Caco-2 (cell line): ENCODE measurements around the gene PLEKHA4. TPM values are rescaled to one million over a fixed set of nuclear protein-coding genes. Genes with fewer than 3 reads are reported as not detected.
A peak's percentile ranks its signal among the peaks of the same experiment; 100 is the strongest.

Source experiments
- BruUV-seq: library from RNA; stranded (reverse); fragments of 400-500 nt; replicated peaks from 2 replicates; lab custom pipeline; 2021; lab: Mats Ljungman, UMichigan
- CTCF ChIA-PET: fragments of 300-600 bp; sonication (Branson Sonifier 250); formaldehyde crosslinking; loops from one replicate; lab custom pipeline; 2022; ENCODE audit warnings: antibody characterized with exemption; lab: Charles Lee
- POLR2A ChIA-PET: fragments of 300-600 bp; sonication (Branson Sonifier 250); formaldehyde crosslinking; loops from one replicate; lab custom pipeline; 2022; ENCODE audit warnings: antibody characterized with exemption; lab: Charles Lee
- DNase-seq, 2 experiments: peaks; one replicate each; pipeline versions ENCODE4 v3.0.0 to v3.0.0-alpha.2; 2020 to 2022
- H3K27me3 ChIP-seq: replicated peaks from 2 replicates; pipeline ENCODE4 v1.6.0; 2011; ENCODE audit warnings: low read length; ENCODE audit not compliant: control insufficient read depth, insufficient read depth
- H3K36me3 ChIP-seq: 2 replicates; pipeline ENCODE4 v1.5.1; 2011; ENCODE audit warnings: low read length; ENCODE audit not compliant: control insufficient read depth, insufficient read depth
- H3K4me1 ChIP-seq: fragments of 250-450 bp; sonication (Bioruptor Pico); 2 replicates; pipeline ENCODE4 v1.5.1; 2020; ENCODE audit warnings: mild to moderate bottlenecking
- H3K4me3 ChIP-seq: 2 replicates; pipeline ENCODE4 v1.5.1; 2011; ENCODE audit warnings: low read depth, mild to moderate bottlenecking, control low read depth, low read length
- H3K9me3 ChIP-seq: fragments of 250-450 bp; sonication (Bioruptor Pico); 2 replicates; pipeline ENCODE4 v1.5.1; 2020; ENCODE audit warnings: mild to moderate bottlenecking, moderate library complexity
- H3K27ac Mint-ChIP-seq: one replicate; pipeline ENCODE4 v1.8.0; 2022; ENCODE audit warnings: mixed read lengths; ENCODE audit not compliant: unreplicated experiment
- H3K27me3 Mint-ChIP-seq: one replicate; pipeline ENCODE4 v1.8.0; 2022; ENCODE audit warnings: mixed read lengths; ENCODE audit not compliant: insufficient read depth, unreplicated experiment
- H3K36me3 Mint-ChIP-seq: one replicate; pipeline ENCODE4 v1.8.0; 2022; ENCODE audit warnings: mild to moderate bottlenecking, mixed read lengths; ENCODE audit not compliant: insufficient read depth, unreplicated experiment
- H3K4me1 Mint-ChIP-seq: one replicate; pipeline ENCODE4 v1.8.0; 2022; ENCODE audit warnings: low read depth, mixed read lengths; ENCODE audit not compliant: unreplicated experiment
- H3K4me3 Mint-ChIP-seq: one replicate; pipeline ENCODE4 v1.8.0; 2022; ENCODE audit warnings: mild to moderate bottlenecking, moderate library complexity, mixed read lengths; ENCODE audit not compliant: unreplicated experiment
- H3K9me3 Mint-ChIP-seq: one replicate; pipeline ENCODE4 v1.8.0; 2022; ENCODE audit warnings: mixed read lengths; ENCODE audit not compliant: unreplicated experiment
- intact Hi-C: fragments of 100-400 bp; cut with micrococcal nuclease; formaldehyde crosslinking; loops from one replicate; pipeline ENCODE4 v1.10.0; 2022; ENCODE audit not compliant: unreplicated experiment
- total RNA-seq: library from RNA; stranded (reverse); gene quantifications from 2 replicates; pipeline ENCODE4 v1.2.3, GENCODE V29; 2022
- TF ChIP-seq, protein P1 (sequence below), 2 experiments: fragments of 200-600 bp in 1 of 2; IDR thresholded peaks; 1 replicate in 1 of 2; 2 replicates in 1 of 2; pipeline versions ENCODE4 v1.5.1 to v1.8.0; 2011 to 2022; ENCODE audit warnings: antibody characterized with exemption in 1 of 2, control low read depth in 1 of 2, inconsistent platforms in 1 of 2, low read depth in 1 of 2, low read length in 1 of 2, mild to moderate bottlenecking in 1 of 2, moderate library complexity in 1 of 2; ENCODE audit not compliant: insufficient read depth in 1 of 2, severe bottlenecking in 1 of 2, unreplicated experiment in 1 of 2

The PLEKHA4 gene
- total RNA-seq, 1 experiment from 2014 or later: 3.9 TPM

DNA sequence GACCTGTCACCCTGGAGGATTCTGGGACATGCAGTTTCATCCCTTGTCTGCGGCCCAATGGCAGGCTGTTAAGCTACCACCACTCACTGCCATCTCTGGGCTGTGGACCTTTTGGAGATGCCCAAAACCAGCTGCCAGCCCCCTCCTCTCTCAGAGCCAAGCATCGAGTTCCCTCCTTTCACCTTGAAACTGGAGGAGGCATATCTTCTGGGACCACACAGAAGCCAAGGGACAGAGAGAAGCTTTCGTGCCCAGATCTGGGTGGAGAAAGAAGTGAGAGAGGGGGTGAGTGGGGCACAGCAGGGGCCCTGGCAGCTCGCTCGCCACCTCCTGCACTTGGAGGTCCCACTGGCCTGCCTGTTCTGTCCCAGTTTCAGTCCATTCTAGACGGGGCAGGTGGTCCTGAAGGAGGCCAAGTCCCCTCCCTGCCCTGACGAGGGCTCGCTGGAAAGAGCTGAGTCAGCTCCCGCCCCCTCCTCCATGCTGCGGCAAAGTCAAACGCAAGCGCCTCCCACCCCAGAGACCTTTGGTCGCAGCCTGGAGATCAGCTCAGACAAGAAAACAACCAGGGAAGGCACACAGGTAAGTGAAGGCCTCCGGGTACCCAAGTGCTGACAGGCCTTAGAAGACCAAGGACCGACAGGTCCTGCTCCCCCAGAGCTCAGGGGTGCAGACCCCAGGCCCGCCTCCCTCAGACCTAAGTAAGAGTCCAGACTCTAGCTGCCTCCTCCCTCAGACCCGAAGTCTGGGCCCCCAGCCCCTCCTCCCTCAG is 61.4 kb downstream of the PLEKHA4 start:
- TF ChIP-seq, protein P1, sequence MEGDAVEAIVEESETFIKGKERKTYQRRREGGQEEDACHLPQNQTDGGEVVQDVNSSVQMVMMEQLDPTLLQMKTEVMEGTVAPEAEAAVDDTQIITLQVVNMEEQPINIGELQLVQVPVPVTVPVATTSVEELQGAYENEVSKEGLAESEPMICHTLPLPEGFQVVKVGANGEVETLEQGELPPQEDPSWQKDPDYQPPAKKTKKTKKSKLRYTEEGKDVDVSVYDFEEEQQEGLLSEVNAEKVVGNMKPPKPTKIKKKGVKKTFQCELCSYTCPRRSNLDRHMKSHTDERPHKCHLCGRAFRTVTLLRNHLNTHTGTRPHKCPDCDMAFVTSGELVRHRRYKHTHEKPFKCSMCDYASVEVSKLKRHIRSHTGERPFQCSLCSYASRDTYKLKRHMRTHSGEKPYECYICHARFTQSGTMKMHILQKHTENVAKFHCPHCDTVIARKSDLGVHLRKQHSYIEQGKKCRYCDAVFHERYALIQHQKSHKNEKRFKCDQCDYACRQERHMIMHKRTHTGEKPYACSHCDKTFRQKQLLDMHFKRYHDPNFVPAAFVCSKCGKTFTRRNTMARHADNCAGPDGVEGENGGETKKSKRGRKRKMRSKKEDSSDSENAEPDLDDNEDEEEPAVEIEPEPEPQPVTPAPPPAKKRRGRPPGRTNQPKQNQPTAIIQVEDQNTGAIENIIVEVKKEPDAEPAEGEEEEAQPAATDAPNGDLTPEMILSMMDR (IDR thresholded peaks at IDR 0.05; ENCODE audit: insufficient read depth in 1 of 2, low read depth in 1 of 2, low read length in 1 of 2, severe bottlenecking in 1 of 2, unreplicated experiment in 1 of 2): no peak
- H3K4me1 ChIP-seq: peaks cover 25% of the 10 kb centered on the region
- CTCF ChIA-PET: interaction anchor here (0.5 to 5.7 kb wide), 11 partner anchors 11 to 959 kb away, joined by 3 to 77 read pairs (median 5); partner anchors contain the start of genes AP2A1, GYS1, HSD17B14 and PPP1R15A
- BruUV-seq: no TSS peak
- Mint-ChIP-seq H3K36me3 (peaks cover 55% of the 10 kb centered on the region), H3K4me3 (peak overlapping the region; percentile 30), H3K4me1 (peaks cover 30% of the 10 kb centered on the region), H3K9me3 (no peaks in the 10 kb centered on the region), H3K27ac (peak overlapping the region; percentile 7), H3K27me3 (no peaks in the 10 kb centered on the region)
- H3K9me3 ChIP-seq: no peaks in the 10 kb centered on the region
- H3K4me3 ChIP-seq: peak overlapping the region; percentile 28
- peak; percentile 83 to 85 for DNase-seq
- no peaks in the 10 kb centered on the region for H3K27me3 ChIP-seq
- H3K36me3 ChIP-seq: no peaks in the 10 kb centered on the region
- intact Hi-C loops: loop anchor here (1.0 kb wide), 1 partner anchor 12 kb away; no protein-coding TSS in a partner anchor
- POLR2A ChIA-PET: interaction anchor here (0.5 to 2.3 kb wide), 10 partner anchors 10 to 321 kb away, joined by 3 to 19 read pairs (median 4); partner anchors contain the start of genes GYS1, NUCB1, PPP1R15A and RUVBL2

DNA sequence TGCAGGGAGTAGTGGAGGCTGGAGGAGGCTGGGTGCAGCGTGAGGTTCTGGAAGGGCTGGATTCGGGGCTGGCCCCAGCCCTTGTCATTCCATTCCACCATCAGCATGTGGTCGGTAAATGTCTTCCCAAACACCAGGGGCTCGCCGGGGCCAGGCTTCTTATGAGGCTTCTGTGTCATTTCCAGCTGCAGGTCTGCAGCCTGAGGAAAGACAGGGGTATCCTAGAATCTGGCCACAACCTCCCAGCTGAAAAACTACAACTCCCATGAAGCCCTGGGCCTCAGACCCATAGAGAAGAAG is 61.9 kb downstream of the PLEKHA4 start:
- H3K9me3 Mint-ChIP-seq: no peaks in the 10 kb centered on the region
- no TSS peak for BruUV-seq
- peaks cover 22% of the 10 kb centered on the region for H3K4me1 ChIP-seq
- H3K36me3 Mint-ChIP-seq: peaks cover 53% of the 10 kb centered on the region
- CTCF ChIA-PET: interaction anchor here (1.0 to 5.7 kb wide), 9 partner anchors 11 to 392 kb away, joined by 3 to 77 read pairs (median 5); partner anchors contain the start of genes GYS1, HSD17B14, PPP1R15A and RUVBL2
- H3K27me3 Mint-ChIP-seq: no peaks in the 10 kb centered on the region
- H3K27me3 ChIP-seq: no peaks in the 10 kb centered on the region
- H3K9me3 ChIP-seq: no peaks in the 10 kb centered on the region
- peaks cover 30% of the 10 kb centered on the region for H3K4me1 Mint-ChIP-seq
- no peak overlapping the region for H3K4me3 ChIP-seq
- peak in 1 of 2 experiments; percentile 81 for DNase-seq
- no peaks in the 10 kb centered on the region for H3K36me3 ChIP-seq
- peak overlapping the region; percentile 30 for H3K4me3 Mint-ChIP-seq
- peak overlapping the region; percentile 7 for H3K27ac Mint-ChIP-seq
- intact Hi-C loops: no loop called here
- POLR2A ChIA-PET: interaction anchor here (0.5 to 2.3 kb wide), 5 partner anchors 11 to 187 kb away, joined by 3 to 19 read pairs (median 6); partner anchors contain the start of genes GYS1, PPP1R15A and RUVBL2
- TF ChIP-seq, protein P1 (IDR thresholded peaks at IDR 0.05; ENCODE audit: insufficient read depth in 1 of 2, low read depth in 1 of 2, low read length in 1 of 2, severe bottlenecking in 1 of 2, unreplicated experiment in 1 of 2): no peak

DNA sequence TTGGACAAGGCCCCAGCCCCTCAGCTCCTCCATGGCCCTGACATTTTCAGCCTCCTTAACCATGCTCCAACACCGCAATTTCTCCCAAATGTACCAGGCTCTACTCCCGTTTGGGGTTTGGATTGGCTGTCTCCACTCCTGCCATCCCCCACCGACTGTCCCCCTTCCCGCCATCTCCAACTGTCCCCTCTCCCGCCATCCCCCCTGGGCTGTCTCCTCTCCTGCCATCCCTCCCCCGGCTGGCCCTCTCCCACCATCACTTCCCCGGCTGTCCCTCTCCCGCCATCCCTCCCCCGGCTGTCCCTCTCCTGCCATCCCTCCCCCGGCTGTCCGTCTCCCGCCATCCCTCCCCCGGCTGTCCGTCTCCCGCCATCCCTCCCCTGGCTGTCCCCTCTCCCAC is 63.0 kb downstream of the PLEKHA4 start:
- no peaks in the 10 kb centered on the region for H3K27me3 Mint-ChIP-seq
- no TSS peak for BruUV-seq
- intact Hi-C loops: no loop called here
- ChIA-PET CTCF (no interaction called here), POLR2A (no interaction called here)
- no peak overlapping the region for H3K4me3 Mint-ChIP-seq
- Histone ChIP-seq H3K9me3 (no peaks in the 10 kb centered on the region), H3K27me3 (no peaks in the 10 kb centered on the region), H3K4me3 (no peak overlapping the region), H3K4me1 (peaks cover 22% of the 10 kb centered on the region), H3K36me3 (no peaks in the 10 kb centered on the region)
- no peak for DNase-seq
- H3K4me1 Mint-ChIP-seq: peaks cover 30% of the 10 kb centered on the region
- H3K27ac Mint-ChIP-seq: peak overlapping the region; percentile 39
- peaks cover 44% of the 10 kb centered on the region for H3K36me3 Mint-ChIP-seq
- no peaks in the 10 kb centered on the region for H3K9me3 Mint-ChIP-seq
- TF ChIP-seq, protein P1 (IDR thresholded peaks at IDR 0.05; ENCODE audit: insufficient read depth in 1 of 2, low read depth in 1 of 2, low read length in 1 of 2, severe bottlenecking in 1 of 2, unreplicated experiment in 1 of 2): no peak
